KMS-11 (cell line): Measurements from ENCODE around the gene CCDC183.

Experiments used
- H2AFZ ChIP-seq: fragments of 200-600 bp; sonication (generic); 2 replicates; pipeline ENCODE4 v1.6.1; 2016; ENCODE audit warnings: antibody characterized with exemption, mixed run types, low read depth
- H3K27ac ChIP-seq: fragments of 200-600 bp; sonication (generic); 2 replicates; pipeline ENCODE4 v1.6.1; 2016; ENCODE audit warnings: mild to moderate bottlenecking, mixed run types
- H3K27me3 ChIP-seq: fragments of 200-600 bp; sonication (generic); 2 replicates; pipeline ENCODE4 v1.6.1; 2017; ENCODE audit warnings: mild to moderate bottlenecking, low read depth, mixed run types, moderate library complexity; ENCODE audit not compliant: insufficient read depth
- H3K36me3 ChIP-seq: fragments of 200-600 bp; sonication (generic); 2 replicates; pipeline ENCODE4 v1.6.1; 2017; ENCODE audit warnings: mild to moderate bottlenecking, mixed run types; ENCODE audit not compliant: insufficient read depth
- H3K4me1 ChIP-seq: fragments of 200-600 bp; sonication (generic); 2 replicates; pipeline ENCODE4 v1.6.1; 2016; ENCODE audit warnings: mild to moderate bottlenecking, low read depth, mixed run types; ENCODE audit not compliant: poor library complexity, severe bottlenecking
- H3K4me2 ChIP-seq: fragments of 200-600 bp; sonication (generic); 2 replicates; pipeline ENCODE4 v1.7.0; 2016; ENCODE audit warnings: mild to moderate bottlenecking, mixed run types
- H3K4me3 ChIP-seq: fragments of 200-600 bp; sonication (generic); IDR thresholded peaks from 2 replicates; pipeline ENCODE4 v1.6.1; 2017; ENCODE audit warnings: low read depth, low read length, mixed read lengths; ENCODE audit not compliant: insufficient read depth
- H3K79me2 ChIP-seq: fragments of 200-600 bp; sonication (generic); 2 replicates; pipeline ENCODE4 v1.6.1; 2016; ENCODE audit warnings: low read depth, mixed run types; ENCODE audit not compliant: insufficient read depth
- H3K9ac ChIP-seq: fragments of 200-600 bp; sonication (generic); 2 replicates; pipeline ENCODE4 v1.6.1; 2016; ENCODE audit warnings: mild to moderate bottlenecking, mixed run types
- H4K20me1 ChIP-seq: fragments of 200-600 bp; sonication (generic); 2 replicates; pipeline ENCODE4 v1.6.1; 2016; ENCODE audit warnings: mild to moderate bottlenecking, mixed run types; ENCODE audit not compliant: insufficient read depth
- CTCF ChIP-seq: fragments of 200-600 bp; sonication (generic); conservative IDR thresholded peaks from 2 replicates; pipeline ENCODE4 v1.6.1; 2017; ENCODE audit warnings: low read depth, mild to moderate bottlenecking, antibody characterized with exemption, low read length, moderate library complexity, mixed read lengths

Gene CCDC183

GRCh38 chr9:136849960-136850865, 54.1 kb downstream of the CCDC183 start:
- Histone ChIP-seq H3K4me2 (peak overlapping the region; percentile 85), H4K20me1 (no peaks in the 10 kb centered on the region), H3K27me3 (no peaks in the 10 kb centered on the region), H3K27ac (no peak overlapping the region), H3K36me3 (no peaks in the 10 kb centered on the region), H3K4me1 (peaks cover 2% of the 10 kb centered on the region), H3K79me2 (no peaks in the 10 kb centered on the region), H2AFZ (no peak overlapping the region), H3K4me3 (no peak overlapping the region), H3K9ac (no peak overlapping the region; the same call in 1 of the 2 replicates)
- no peak for TF ChIP-seq CTCF

GRCh38 chr9:136850866-136851775, 55.0 kb downstream of the CCDC183 start:
- H3K79me2 ChIP-seq, result no peaks in the 10 kb centered on the region
- H2AFZ ChIP-seq, result no peak overlapping the region
- TF ChIP-seq CTCF, result no peak
- no peak overlapping the region for H3K9ac ChIP-seq
- no peaks in the 10 kb centered on the region for H3K36me3 ChIP-seq
- no peak overlapping the region for H3K4me3 ChIP-seq
- no peaks in the 10 kb centered on the region for H4K20me1 ChIP-seq
- no peak overlapping the region for H3K4me2 ChIP-seq
- H3K27ac ChIP-seq, result no peak overlapping the region
- H3K4me1 ChIP-seq, result peaks cover 2% of the 10 kb centered on the region
- H3K27me3 ChIP-seq, result no peaks in the 10 kb centered on the region

- H4K20me1 ChIP-seq, result no peaks in the 10 kb centered on the region
- H3K27me3 ChIP-seq, result no peaks in the 10 kb centered on the region
- no peak within 1 kb of the TSS for H3K4me3 ChIP-seq
- H3K27ac ChIP-seq, result no peak within 1 kb of the TSS
- no peaks in the 10 kb centered on the region for H3K79me2 ChIP-seq
- no peaks in the 10 kb centered on the region for H3K36me3 ChIP-seq
- TF ChIP-seq CTCF, result no peak
- H3K4me2 ChIP-seq, result no peak within 1 kb of the TSS
- H3K9ac ChIP-seq, result no peak within 1 kb of the TSS
- peaks cover 2% of the 10 kb centered on the region for H3K4me1 ChIP-seq
- H2AFZ ChIP-seq, result no peak within 1 kb of the TSS
Measured at GRCh38 chr9:136851941-136852663, 56.0 kb downstream of the CCDC183 start, which contains the start of gene MAMDC4. Gene MAMDC4 (plus strand): TSS chr9:136852346. CDS start chr9:136852417, 71 bp downstream.
